NB4 (cell line): ENCODE measurements around the gene SUN2.
"Not testable (repeated sequence)": the region's sequence is repeated elsewhere in the genome, so short reads cannot be mapped to it uniquely, and the experiment has no call there.

Experiments
- DNase-seq: peaks from one replicate; pipeline ENCODE4 v3.0.0; 2010; ENCODE audit warnings: low read depth
- H3K4me3 ChIP-seq: one replicate; pipeline ENCODE4 v1.5.1; 2011; ENCODE audit warnings: mild to moderate bottlenecking, low read depth, low read length, moderate library complexity
- CTCF ChIP-seq: IDR thresholded peaks from one replicate; pipeline ENCODE4 v1.5.1; 2012; ENCODE audit warnings: low read depth, low read length
- MAX ChIP-seq: IDR thresholded peaks from 2 replicates; pipeline ENCODE4 v1.6.1; 2011; ENCODE audit warnings: low read depth, low read length
- MYC ChIP-seq: IDR thresholded peaks from 2 replicates; pipeline ENCODE4 v1.6.1; 2011; ENCODE audit warnings: low read depth, low read length
- POLR2A ChIP-seq: IDR thresholded peaks from 2 replicates; pipeline ENCODE4 v1.6.1; 2011; ENCODE audit warnings: mild to moderate bottlenecking; ENCODE audit not compliant: insufficient read length; ENCODE audit errors: extremely low read depth

SUN2 gene

GRCh38 chr22:38755911-38756532, at the start of gene SUN2:
TSS of gene SUN2 (minus strand) at chr22:38755998. CDS start at chr22:38752628, 3,370 bp downstream.
- H3K4me3 ChIP-seq = peak within 1 kb of the TSS; percentile 69

GRCh38 chr22:38805041-38805593, 49.3 kb upstream of the SUN2 start:
- H3K4me3 ChIP-seq, DNase-seq: not testable (repeated sequence)

More at GRCh38 chr22:38755911-38756532, at the start of gene SUN2:
- no peak for TF ChIP-seq CTCF
- TF ChIP-seq POLR2A = peak; percentile 33
- TF ChIP-seq MAX = peak; percentile 19; the same call in 1 of the 2 replicates
- TF ChIP-seq MYC = peak; percentile 18; the same call in 1 of the 2 replicates
- peak; percentile 88 for DNase-seq

- no peak overlapping the region for H3K4me3 ChIP-seq
- TF ChIP-seq POLR2A (no peak), MYC (no peak)
- no peak for DNase-seq
Measured at GRCh38 chr22:38802671-38803121, 46.9 kb upstream of the SUN2 start.

GRCh38 chr22:38799265-38800002, 43.6 kb upstream of the SUN2 start:
- TF ChIP-seq MYC = no peak
- TF ChIP-seq MAX = no peak
- TF ChIP-seq POLR2A = no peak
- no peak for TF ChIP-seq CTCF
- no peak for DNase-seq

GRCh38 chr22:38798496-38798895, 42.7 kb upstream of the SUN2 start:
- no peak overlapping the region for H3K4me3 ChIP-seq
- TF ChIP-seq MAX = no peak
- TF ChIP-seq POLR2A = no peak
- TF ChIP-seq CTCF = no peak
- TF ChIP-seq MYC = no peak
- DNase-seq = no peak

More at GRCh38 chr22:38799265-38800002, 43.6 kb upstream of the SUN2 start:
- H3K4me3 ChIP-seq = no peak overlapping the region

- no peak for DNase-seq
- H3K4me3 ChIP-seq = no peak overlapping the region
- TF ChIP-seq POLR2A (no peak), CTCF (no peak), MYC (no peak), MAX (no peak)
Measured at GRCh38 chr22:38796262-38796957, 40.6 kb upstream of the SUN2 start.
